ENCODE data around the gene PITPNC1.
"Not testable (repeated sequence)": the region's sequence is repeated elsewhere in the genome, so short reads cannot be mapped to it uniquely, and the experiment has no call there.

PITPNC1 gene

DNA sequence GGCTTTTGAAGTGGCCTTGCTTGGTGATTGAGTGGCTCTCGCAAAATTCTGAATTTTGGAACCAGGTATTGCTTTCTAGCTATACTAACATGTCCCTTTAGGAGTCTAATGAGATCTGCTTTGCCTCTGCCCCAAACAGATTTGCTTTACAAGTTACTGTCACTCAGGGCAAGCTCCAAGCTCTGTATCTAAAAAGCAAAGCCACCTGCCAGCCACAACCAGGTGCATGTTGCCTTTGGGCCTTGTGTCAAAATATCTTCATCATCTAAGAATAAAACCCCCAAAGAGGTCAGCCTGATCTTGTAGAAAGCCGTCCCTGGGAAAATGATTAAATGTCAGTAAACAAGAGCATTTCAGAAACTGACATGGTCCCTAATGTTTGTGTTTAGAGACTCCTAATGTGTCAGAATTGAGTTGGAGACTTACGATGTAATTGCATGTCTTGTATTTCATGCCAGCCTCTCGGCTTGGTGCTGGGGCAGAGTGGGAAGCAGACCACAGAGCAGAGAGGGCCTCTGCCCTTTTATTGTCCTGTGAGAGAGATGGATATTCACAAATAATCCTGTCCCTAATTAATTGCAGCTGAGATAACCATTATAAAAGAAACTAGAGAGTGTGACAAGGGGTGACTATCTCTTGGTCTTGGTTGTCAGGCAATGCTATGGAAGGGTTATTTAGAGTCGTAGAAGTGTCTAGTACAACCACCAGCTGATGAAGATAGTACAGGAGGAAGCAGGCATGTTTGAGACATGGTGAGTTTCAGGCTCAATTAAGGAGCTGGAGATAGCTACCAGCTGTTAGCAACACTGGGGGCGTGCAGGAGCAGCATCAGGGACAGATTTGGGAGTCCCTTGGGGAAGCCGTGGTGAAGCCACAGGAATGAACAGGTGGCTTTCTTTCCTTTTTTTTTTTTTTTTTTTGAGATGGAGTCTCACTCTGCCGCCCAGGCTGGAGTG lies 90.7 kb downstream of the PITPNC1 start:
- no peak for DNase-seq

DNA sequence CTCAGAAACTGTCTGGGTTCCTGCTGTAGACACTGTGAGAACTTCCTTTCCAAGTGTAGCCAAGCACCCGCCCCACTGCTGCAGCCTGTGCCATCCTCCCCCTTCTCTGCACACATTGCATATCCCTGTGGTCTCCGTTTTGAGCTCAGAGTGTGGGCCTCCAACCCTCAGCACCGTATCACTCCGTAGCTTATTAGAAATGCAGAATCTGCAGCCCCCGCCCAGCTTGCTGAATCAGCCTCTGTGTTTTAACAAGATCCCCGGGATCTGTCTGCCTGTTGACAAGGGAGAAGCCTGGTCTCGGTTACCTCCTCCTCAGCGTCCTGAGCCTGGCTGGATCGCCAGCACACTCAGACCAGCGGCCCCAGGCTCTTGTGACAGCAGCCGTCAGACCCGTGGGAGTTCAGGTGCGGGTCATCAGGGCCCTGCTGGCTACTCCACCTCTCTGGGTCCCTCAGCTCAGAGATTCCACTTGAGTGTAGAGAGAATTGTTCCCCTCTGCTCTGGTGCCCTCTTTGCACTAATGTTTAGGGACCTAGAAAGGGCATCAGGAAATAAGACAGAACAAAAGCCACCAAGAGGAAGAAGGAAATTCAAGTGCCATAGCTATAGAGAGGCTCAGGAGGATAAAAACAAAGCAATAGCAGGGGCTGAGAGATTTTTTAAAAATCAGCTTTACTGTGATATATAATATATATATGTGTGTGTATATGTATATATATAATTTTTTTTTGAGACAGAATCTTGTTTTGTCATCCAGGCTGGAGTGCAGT lies 92.3 kb downstream of the PITPNC1 start:
- DNase-seq: no peak

DNA sequence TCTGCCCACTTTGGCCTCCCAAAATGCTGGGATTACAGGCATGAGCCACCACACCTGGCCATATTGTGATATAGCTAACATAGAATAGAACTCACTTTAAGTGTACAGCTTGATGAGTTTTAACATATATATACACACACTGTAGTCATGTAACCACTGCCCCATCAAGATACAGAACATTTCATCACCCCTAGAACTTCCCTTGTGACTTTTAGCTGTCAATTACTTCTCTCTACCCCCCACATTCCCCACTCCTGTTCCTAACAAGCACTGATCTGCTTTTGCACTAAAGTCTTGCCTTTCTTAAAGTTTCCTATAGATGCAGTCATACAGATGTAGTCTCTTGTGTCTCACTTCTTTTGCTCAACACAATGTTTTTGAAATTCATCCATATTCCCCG lies 93.1 kb downstream of the PITPNC1 start:
- DNase-seq: no peak

DNA sequence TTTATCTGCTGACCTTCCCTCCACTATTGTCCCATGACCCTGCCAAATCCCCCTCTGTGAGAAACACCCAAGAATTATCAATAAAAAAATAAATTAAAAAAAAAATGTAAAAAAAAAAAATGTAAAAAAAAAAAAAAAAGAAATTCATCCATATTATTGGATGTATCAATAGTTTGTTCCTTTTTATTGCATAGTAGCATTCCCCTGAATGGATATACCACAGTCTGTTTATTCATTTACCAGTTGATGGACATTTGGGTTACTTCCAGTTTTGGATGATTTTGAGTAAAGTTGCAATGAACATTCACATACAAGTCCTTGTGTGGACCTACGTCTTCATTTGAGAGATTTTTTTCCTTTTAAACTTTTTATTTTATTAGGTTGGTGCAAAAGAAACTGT lies 94.0 kb downstream of the PITPNC1 start:
- no peak for DNase-seq

DNA sequence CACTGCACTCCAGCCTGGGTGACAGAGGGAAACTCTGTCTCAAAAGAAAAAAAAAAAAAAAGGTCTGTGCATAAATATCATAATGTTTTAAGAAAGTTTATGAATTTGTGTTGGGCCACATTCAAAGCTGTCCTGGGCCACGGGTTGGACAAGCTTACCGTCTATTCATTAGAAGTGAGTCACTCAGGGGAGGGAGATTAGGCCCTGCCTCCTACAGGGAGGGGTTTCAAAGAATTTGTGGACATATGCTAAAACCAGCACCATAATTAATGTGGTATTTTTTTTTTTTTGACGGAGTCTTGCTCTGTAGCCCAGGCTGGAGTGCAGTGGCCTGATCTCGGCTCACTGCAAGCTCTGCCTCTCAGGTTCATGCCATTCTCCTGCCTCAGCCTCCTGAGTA lies 95.5 kb downstream of the PITPNC1 start:
- DNase-seq: not testable (repeated sequence)

DNA sequence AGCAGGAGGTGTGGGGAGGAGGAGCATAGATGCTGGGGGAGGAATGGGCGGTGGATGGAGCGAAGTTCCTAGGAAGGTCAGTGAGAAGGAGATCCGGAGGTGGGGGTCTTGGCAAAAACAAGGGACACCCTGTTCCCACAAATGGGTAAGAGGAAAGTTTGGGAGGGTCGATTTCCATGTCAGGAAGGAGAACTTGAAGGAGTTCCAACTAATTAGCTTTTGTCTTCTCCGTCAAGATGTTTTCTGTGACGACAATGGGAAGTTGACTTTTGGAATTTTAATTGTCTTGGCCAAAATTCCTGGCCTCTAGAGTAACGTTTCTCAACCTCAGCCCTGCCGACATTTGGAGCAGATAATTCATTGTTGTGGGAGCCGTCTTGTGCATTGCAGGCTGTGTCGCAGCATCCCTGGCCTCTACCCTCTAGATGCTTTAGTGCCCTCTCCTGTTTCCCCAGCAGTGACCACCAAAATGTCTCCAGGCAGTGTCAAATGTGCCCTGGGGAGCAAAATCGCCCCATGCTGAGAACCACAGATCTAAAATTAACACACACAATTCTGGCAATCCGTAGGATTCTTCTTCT lies 97.1 kb downstream of the PITPNC1 start:
- DNase-seq: no peak

DNA sequence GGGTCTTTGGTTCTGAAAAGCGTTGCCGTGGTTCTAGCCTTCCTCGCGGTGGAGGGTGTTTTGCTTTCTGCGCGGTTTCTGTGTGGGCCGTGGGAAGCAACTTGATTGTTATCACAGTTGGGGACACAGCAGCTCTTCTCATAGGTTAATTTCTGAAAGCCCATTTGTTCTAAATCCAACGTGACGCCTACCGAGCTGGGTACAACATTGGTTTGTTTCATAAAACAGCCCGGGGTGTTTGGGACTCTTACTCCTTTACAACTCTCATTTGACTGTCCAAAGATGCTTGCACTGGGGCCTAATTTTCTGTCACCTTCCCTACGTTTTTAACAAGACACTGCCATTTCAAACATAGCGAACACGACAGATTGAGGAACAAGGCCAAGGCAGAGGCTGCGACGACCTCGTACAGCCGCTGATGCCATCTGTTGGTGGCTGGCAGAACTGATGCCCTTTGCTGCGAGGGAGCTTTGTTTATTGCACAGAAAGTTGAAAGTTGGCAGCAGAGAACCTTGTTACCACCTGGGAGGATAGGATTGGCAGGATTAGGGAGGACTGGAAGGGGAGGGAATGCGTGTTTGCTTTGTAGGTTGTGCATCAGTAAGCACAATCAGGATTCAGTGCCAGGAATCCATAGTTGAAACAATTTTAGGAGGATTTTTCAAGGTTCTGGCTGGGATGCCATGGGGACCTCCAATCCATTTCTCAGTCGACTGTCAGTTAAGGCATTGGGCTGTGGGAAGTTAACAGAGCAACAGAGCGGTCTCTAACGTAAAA lies 98.3 kb downstream of the PITPNC1 start:
- DNase-seq: peak; percentile 67

DNA sequence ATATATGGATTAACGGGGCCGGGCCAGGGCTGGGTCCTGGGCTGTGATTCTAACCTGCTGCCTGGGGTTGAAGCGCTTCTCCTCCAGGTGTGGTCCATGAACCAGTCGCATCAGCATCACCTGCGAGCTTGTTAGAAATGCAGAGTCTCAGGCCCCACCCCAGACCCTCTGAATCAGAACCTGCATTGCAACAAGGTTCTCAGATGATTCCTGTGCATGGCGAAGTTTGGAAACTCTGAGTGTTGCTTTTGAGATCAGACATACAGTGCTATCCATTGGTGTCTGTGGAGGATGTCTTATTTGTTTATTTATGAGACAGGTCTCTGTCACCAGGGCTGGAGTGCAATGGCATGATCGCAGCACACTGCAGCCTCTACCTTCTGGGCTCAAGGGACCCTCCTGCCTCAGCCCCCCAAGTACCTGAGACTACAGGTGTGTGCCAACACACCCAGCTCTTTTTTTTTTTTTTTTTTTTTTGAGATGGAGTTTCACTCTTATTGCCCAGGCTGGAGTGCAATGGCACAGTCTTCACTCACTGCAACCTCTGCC lies 99.8 kb downstream of the PITPNC1 start:
- no peak for DNase-seq

DNA sequence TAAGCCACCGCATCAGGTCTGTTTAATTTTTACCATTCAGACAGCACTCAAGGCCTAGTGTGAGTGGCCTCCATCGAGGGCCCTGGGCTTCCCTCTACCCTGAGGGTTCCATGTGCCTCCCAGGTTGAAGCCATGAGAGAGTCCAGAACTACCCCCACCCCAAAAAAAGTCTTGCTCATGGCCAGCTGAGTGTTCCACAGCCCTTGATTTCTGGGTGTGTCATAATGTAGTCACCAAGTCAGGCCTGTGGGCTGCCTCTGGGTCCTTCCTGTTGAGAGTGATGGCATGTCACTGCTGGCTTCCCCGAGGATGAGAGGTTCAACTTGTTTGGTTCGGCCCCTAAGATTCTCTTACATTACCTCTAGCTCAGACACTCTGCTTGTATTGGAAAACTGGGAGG lies 100.6 kb downstream of the PITPNC1 start:
- DNase-seq: peak; percentile 31

DNA sequence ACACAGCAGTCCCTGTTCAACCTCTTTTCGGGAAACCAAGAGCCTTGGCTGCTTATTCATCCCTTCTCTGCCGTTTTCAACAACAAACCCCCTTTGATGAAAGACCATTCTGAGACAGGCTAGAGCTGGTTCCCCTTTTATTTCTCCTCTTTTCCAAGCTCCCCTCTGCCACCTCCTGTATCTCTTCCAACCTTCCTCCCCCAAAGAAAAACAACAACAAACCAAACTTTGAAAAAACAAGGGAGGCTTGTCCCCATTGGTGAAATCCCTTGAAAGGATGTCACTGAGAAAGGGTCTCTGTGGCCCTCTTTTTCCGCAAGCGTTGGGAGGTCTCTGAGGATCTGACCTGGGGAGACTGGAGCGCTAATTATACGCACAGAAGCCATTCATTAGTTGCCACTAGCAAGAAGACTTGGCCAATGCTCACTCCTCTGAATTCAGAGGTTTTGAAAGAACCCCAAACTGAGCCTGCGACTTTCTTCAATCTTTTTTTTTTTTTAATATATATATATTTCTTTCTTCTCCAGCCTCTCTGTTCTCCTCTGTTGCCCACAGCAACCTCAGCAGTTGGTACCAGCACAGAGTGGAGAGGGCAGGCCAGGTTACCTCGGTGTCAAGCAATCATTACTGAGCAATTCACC lies 101.4 kb downstream of the PITPNC1 start:
- no peak for DNase-seq

DNA sequence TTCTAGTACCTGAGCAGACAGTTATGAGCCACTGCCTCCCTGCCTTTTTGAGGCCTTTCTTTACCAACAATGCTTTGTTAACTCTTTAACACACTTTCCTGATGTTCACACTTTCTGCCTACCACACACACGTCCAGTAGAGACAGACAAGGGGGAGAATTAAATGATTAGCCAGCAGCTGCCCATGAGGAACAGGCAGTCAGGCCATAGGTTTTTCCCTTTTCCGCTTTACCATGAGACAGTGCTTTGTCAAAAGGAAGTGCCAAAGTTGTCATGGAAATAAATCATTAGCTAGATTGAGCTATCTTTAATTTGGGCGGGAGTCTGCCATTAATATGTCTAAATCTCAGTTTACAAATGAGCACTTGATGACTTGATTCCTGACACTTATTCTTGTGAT lies 102.1 kb downstream of the PITPNC1 start:
- no peak for DNase-seq

DNA sequence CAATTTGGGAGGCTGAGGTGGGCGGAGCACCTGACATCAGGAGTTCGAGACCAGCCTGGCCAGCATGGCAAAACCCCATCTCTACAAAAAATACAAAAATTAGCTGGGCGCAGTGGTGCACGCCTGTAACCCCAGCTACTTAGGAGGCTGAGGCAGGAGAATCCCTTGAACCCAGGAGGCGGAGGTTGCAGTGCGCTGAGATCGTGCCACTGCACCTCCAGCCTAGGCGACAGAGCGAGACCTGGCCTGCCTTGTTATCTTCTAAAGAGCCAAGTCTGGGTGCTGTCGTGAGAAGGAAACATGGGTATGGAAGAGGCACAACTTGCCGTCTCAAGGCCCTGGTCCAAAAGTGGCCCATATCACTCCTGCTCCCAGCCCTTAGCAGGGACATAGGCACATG lies 103.9 kb downstream of the PITPNC1 start:
- DNase-seq: not testable (repeated sequence)

DNA sequence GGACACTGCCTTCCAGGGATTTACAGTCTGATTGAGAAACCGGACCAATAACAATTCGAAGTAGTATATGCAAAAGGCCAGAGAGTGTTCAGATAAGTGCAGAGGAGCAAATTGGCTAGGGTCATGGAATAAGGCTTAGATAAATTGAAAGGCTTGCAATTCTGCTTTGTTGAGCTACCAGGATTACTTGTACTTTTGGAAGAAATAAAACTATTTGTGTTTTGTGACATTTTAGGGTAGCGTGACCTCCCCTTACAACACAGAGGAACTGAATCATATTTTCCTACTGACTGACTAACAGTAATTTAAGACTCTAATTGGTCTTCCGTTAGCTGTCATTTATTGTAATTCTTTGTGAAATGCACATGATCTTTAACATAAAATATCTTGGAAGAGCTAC lies 104.7 kb downstream of the PITPNC1 start:
- no peak for DNase-seq

DNA sequence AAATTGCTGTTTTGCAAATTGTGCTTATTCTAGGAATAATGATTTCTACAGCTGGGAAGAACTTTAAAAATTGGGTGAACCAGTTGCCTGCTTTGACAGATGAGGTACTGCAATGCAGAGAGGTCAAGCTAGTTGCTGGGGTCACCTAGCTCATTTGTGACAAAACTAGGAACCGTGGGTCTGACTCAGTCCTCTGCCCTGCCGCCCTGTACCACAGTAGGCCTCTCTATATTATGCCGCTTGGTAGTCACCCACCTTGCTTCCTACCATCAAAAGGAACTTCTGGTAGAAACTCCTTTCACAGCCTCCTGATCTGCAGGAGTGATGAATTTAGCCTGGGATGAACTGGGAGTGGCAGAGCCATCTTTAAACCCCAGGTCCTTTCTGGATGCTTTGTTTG lies 105.7 kb downstream of the PITPNC1 start:
- DNase-seq: no peak

DNA sequence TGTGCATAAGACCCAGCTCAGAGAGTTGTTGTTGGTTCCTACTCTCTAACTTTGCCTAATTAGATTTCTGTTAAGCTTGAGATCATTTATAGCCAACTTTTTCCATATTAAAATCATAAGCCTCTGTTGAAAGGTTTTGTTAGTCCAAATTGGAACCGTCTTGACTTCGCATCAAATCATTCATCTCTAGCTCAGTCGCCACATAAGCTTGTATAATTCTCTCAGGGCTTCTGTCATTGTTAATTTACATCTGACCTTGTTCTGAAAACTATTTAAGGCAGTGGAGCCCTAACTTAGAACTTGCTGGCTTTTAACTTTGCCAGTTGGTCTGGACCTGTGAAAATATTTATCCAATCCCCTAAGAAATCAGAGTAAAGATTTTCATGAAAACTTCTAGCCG lies 107.2 kb downstream of the PITPNC1 start:
- DNase-seq: no peak

DNA sequence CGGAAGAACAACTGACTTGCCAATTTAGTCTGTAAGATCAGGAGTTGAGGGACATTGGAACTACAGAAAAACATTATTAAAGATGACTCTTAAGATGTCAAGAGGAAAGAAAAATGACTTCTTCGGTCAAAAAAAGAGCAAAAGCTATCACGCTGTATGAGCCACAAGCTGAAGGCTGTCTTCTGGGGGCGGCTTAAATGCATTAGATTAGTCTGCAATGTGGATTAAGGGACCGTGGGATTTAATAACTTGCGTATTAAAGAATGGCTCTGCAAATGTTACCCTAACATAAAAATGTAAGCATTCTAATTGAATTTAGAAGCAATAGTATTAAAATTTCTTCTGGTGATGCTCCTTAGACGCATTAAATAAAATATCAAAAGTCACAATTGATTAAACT lies 108.6 kb downstream of the PITPNC1 start:
- DNase-seq: no peak

DNA sequence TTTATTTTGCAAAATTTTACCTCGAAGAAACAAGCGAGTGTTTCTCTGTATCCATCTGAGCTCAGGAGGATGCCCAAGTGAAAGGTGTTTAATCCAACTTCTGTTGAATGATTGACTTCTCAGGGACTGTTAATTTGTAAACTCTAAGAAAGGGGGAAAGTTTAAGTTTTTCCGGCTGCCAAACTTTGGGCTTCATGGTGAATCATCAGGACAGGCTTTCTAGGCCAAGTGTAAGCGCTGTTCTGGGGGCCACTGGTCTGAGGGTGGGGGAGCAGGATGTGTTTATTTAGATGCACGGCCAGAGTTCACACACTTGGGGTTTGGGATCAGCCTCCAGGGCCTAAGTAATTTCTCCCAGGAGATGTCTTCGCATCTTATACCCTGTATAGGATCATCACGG lies 110.4 kb downstream of the PITPNC1 start:
- no peak for DNase-seq

DNA sequence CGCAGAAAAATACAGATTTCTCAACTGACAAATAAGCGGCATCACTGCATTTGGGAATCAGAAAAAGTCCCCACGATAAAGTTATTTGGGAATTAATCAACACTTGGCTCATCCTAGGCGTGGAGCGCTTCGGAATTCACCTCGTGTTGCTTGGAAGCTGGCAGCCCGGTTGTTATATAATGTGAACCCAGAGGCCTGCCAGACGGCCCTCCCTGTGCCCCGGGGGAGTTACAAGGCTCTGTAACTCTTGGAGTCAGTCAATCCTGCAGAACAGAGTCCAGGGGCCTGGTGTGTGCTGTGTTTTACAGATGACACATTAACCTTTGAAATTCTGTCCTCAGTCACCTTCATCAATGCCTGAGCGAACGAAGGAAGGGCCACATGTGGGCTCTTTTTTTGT lies 111.1 kb downstream of the PITPNC1 start:
- no peak for DNase-seq

DNA sequence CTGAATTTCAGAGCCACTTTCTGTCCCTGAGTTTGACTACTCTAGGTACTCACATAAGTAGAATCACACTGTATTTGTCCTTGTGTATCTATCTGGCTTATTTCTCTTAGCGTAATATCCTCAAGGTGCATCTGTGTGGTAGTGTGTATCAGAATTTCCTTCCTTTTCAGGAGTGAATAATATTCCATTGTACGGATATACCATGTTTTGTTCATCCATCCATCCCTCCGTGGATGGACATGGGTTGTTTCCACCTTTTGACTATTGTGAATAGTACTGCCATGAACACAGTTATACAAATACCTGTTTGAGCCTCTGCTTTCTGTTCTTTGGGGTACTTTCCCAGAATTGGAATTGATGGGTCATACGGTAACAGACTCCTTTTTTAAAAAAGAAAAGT lies 111.7 kb downstream of the PITPNC1 start:
- DNase-seq: no peak

DNA sequence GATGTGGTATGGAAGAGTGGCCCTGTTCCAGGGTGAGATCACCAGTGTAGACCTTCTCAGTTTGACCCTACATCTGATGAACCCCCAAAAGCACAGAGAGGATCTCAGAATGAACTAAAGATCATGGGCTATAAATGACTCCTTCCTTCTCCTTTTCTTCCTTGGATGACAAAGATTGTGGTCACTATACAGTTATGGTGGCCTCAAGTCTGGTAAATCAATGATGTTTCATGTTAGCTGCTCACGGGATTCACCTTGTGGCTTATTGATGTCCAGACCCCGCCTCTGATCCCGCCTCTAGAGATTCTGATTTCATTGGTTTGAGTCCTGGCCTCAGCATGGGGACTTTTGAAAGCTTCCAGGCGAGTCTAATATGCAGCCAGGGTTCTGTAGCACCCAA lies 112.2 kb downstream of the PITPNC1 start:
- no peak for DNase-seq

DNA sequence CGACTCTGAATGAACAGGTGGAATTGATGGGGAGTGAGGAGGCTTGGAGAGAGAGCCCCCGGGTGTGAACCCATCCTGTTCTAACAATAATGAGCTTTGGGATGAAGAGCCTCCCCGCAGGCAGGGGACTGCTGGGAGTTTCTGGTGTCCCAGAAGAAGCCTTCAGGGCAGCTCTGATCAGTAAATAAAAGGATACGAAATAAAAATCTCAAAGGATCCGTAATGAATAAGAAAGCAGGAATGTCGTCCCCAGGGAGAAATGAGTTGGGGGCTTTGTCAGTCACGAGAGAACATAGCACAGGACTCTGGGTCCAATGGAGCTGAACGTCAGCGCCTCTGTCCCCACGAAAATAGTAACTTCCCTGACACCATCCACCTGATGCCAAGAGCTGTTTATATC lies 113.4 kb downstream of the PITPNC1 start:
- no peak for DNase-seq

DNA sequence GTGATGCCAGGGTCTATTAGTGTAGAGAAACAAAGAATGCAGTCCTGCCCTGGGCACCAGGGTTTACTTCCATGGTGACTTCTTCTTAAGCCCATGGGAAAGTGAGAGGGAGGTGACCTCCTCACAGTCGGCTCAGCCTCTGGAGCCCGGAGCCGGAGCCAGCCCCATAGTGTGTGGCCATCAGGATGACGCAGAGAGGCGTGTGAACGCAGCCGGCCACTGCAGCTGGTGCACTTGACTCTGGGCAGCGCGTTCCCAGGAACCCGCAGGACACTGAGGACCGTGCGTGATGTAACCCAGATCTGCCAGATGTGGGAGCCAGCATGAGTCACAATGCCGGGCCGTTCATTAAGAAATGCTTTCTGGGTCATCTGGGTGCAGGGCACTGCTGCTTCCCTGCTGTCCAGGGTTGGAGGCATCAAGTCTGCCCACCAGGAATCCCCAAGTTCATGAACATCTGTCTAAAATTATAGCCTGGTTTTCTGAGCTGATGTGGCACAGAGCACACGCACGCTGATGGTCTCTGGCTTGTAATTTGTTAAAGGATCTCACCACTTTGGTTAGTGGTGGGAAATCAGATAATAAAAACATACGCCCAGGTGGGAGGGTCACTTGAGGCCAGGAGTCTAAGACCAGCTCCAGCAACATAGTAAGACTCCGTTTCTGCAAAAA lies 114.1 kb downstream of the PITPNC1 start:
- DNase-seq: no peak

Data from NK-92 treated with Interleukin-12 subunit alpha and Interleukin-12 subunit beta, amount 100 ng/mL, for 24 hours (cell line).